PFSK-1 (cell line): Measurements from ENCODE around the gene LIN7A.

Experiments
- POLR2AphosphoS5 ChIP-seq: IDR thresholded peaks from 2 replicates; pipeline ENCODE4 v1.6.1; 2012; ENCODE audit warnings: low read depth, mild to moderate bottlenecking, control low read depth, low read length, moderate library complexity
- TAF1 ChIP-seq: IDR thresholded peaks from 2 replicates; pipeline ENCODE4 v1.6.1; 2012; ENCODE audit warnings: low read length, control low read depth, borderline replicate concordance; ENCODE audit not compliant: insufficient read depth
- TF ChIP-seq, protein P1 (sequence below), 2 experiments: IDR thresholded peaks; 2 replicates each; pipeline versions ENCODE4 v1.6.1 to v1.8.0; 2011 to 2012; ENCODE audit warnings: low read depth in 2 of 2, low read length in 2 of 2, control low read depth in 1 of 2, inconsistent platforms in 1 of 2, mild to moderate bottlenecking in 1 of 2, moderate library complexity in 1 of 2; ENCODE audit not compliant: insufficient read depth in 1 of 2

DNA sequence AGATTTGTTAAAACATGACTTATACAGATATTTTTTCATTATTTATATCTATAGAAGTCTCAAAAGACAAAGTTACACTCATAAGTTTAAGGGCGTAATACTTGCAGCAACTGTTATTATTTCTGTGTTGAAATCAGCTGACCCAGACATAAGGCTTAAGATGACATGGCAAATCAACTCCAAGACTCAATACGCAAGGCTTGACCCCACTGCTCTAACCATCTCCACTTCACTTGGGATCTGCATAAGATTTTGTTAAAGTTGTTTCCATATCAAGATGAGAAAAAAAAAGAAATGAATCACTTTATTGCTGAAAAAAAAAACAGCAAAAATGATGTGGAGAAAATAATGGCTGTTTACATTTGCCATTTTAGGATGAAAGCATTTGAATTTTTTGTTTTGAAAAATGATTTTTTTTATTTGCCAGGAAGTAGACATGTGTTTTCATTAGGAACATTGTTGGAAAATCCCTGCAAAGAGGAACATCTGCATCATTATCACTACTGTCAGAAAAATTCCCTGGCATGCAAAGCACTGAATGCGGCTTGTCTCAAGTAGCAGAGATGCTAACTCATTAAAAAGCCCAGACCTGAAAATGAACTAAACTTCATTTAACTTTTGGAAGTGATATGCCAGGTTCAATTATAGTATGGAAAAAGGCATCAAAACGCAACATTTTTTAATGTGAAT lies 73.5 kb downstream of the LIN7A start:
- TF ChIP-seq POLR2AphosphoS5 = no peak
- TF ChIP-seq TAF1 = no peak
- TF ChIP-seq, protein P1, sequence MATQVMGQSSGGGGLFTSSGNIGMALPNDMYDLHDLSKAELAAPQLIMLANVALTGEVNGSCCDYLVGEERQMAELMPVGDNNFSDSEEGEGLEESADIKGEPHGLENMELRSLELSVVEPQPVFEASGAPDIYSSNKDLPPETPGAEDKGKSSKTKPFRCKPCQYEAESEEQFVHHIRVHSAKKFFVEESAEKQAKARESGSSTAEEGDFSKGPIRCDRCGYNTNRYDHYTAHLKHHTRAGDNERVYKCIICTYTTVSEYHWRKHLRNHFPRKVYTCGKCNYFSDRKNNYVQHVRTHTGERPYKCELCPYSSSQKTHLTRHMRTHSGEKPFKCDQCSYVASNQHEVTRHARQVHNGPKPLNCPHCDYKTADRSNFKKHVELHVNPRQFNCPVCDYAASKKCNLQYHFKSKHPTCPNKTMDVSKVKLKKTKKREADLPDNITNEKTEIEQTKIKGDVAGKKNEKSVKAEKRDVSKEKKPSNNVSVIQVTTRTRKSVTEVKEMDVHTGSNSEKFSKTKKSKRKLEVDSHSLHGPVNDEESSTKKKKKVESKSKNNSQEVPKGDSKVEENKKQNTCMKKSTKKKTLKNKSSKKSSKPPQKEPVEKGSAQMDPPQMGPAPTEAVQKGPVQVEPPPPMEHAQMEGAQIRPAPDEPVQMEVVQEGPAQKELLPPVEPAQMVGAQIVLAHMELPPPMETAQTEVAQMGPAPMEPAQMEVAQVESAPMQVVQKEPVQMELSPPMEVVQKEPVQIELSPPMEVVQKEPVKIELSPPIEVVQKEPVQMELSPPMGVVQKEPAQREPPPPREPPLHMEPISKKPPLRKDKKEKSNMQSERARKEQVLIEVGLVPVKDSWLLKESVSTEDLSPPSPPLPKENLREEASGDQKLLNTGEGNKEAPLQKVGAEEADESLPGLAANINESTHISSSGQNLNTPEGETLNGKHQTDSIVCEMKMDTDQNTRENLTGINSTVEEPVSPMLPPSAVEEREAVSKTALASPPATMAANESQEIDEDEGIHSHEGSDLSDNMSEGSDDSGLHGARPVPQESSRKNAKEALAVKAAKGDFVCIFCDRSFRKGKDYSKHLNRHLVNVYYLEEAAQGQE (IDR thresholded peaks at IDR 0.05; ENCODE audit: insufficient read depth in 1 of 2, low read depth in 2 of 2, low read length in 2 of 2) = no peak
